Measurements from ENCODE around the gene CNTNAP2.

GRCh38 chr7:148153616-148154284 is 2037.1 kb downstream of the CNTNAP2 start:
- no peak for TF ChIP-seq POLR2A (IDR thresholded peaks at IDR 0.05)
- TF ChIP-seq CTCF (IDR thresholded peaks at IDR 0.05): no peak

All from lower leg skin (tissue), 3 donors.